Stimulated activated CD4-positive, alpha-beta T cell treated with anti-CD3 and anti-CD28 coated beads, Interleukin-4, amount 100 ng/mL, for 24 hours (primary cell): ENCODE data around the gene UBE2D1.

Experiments used
- DNase-seq: peaks from one replicate; pipeline ENCODE4 v3.0.0-alpha.2; 2020

UBE2D1 gene

DNA sequence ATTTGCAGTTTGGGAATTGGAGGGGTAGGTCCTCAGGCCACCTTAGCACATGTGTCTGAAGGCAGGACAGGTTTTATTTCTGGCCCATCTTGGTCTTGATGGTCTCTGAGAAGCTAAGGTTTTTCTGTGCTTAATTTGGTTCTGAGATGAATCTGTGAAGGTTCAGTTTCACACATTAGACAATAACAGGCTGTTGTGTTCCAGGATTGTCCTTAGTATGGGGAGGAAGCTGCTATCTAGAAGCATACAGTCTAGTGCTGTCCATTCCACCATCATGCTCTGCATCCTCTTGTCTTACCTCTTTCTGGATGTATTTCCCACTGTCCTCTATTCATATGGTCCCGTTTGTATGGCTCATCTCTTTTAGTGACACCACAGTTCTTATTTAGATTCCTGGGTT lies 7.1 kb downstream of the UBE2D1 start:
- no peak for DNase-seq

DNA sequence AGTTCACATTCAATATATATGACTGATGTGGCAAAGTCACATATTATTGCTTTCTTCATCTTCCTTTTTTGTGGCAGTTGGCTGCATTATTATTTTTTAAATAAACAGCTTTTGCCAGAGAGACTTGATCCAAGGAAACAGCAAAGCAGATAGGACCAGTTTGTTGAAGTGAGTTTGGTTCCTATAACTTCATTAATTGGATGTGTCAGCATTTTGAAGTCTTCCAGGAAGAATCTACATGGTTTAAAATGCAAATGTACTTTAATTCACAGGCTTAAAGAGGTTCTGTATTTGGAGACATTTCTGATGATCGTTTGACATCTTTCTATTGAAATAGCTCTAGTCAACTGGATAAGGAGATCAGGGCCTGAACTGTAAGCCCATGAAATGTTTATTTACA lies 13.2 kb downstream of the UBE2D1 start:
- DNase-seq, result no peak

DNA sequence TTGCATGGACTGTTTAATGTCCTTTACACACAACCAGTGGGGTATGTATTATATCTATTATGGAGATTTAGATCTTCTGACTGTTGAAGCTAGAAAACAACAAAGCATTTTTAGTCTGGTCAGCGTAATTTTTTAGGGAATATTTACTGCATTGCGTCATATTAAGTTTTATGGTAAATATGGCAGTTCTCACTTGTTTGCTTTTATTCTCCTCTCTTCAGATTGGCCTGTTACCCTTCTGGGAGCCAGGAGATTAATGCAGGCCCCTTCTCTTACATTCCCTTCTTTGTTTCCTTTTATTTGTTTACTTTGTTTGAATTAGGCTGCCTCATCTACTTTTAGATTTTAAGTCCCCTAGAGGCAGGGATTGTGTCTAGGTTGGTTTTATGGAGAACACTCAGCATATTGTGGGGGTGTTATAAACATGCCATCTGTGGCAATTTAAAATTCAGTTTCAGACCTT lies 13.8 kb downstream of the UBE2D1 start:
- no peak for DNase-seq

DNA sequence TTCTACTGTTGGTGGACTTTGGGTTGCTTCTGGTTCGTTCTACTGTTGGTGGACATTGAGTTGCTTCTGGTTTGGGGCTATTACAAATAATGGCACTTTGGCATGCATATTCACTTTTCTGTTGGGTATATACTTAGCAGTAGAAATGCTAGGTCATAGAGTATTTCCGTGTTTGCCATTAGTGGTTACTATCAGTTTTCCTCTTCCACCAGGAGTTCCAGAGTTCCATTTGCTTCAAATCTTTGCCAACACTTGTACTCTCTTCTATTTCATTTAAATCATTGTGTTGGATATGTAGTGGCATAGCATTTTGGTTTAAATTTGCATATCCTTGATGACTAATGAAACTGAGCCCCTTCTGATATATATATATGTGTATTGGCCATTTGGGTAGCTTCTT lies 15.2 kb downstream of the UBE2D1 start:
- no peak for DNase-seq

DNA sequence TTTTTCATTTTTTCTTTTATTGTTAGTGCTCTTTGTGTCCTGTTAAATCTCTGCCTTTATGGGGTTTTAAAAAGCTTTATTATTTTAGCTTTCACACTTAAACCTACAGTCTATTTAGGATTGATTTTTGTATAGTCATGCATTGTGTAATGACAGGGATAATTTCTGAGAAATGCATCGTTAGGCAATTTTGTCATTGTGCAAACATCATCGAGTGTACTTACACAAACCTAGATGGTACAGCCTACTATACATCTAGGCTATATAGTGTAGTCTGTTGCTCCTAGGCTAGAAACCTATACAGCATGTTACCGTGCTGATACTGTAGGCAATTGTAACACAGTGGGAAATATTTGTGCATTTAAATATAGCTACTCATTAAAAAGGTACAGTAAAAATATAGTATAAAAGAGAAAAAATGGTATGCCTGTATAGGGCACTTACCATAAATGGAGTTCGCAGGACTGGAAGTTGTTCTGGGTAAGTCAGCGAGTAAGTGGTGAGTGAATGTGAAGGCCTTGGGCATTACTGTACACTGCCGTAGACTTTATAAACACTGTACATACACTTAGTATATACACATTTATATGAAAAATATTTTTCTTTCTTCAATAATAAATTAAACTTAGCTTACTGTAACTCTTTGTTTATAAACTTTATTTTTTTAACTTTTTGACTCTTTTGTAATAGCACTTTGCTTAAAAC lies 16.0 kb downstream of the UBE2D1 start:
- DNase-seq, result no peak

DNA sequence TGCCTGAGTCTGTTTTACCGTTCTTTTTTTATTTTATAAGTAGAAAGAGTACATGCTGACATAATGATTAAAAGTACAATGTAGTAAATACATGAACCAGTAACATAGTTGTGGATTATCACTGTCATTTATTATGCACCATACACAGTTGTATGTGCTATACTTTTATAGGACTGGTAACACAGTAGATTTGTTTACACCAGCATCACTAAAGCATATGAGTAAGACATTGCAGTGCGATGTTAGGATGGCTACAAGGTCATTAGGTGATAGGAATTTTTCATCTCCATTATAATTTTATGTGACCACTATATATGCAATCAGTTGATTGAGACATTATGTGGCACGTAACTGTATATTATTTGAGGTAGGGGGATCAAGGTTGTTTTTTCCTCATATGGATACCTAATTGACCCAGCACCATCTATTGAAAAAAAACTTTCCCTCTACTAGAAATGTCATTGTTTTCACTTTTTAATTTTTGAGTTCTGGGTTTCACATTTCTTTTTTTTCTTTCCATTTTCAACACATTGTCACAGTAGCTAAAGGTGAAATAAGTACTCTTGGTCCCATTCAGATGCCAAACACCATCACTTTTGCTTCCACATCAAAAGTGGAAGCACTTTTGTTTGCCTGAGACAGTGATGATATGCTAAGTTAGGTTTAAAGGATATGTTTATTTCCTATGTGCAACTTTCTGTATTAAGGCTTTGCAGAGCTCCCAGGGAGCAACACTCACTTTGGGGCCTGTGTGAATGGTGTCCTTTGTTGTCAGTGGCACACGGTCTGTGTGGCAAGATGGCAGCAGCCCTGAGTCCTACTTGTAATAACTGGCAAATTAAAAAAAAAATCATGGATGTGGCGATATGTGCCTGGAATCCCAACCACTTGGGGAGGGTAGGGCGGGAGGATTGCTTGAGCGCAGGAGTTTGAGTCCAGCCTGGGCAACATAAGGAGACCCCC lies 17.1 kb downstream of the UBE2D1 start:
- DNase-seq, result no peak

DNA sequence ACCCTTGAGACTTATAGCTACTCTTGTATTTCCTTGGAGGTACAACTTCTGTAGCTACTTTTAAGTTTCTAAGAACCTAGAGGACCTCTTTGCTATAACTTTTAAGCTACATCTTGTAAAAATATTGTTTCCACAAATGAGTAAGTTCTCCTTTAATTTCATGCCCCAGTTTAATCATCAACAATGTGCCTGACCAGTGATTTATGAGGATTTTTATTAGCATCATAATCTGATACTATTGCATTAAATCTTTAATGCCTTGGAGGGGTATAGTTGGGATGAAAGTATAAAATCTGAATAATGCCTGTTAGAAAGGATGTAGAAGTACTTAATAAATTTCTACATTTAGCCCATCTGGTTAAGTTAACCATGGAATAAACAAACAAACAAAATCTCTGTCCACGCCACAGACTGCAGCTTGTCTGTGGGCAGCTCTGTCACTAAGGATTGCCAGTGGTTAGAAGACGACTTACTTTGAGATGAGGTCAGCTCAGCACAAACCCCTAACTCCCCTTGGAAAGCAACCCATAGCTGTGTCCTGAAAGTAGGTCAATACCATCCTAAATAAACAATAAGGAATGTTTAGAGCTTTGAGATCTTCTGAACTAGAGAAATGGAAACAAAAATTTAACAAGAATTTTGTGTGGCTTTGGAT lies 18.3 kb downstream of the UBE2D1 start:
- DNase-seq, result no peak

DNA sequence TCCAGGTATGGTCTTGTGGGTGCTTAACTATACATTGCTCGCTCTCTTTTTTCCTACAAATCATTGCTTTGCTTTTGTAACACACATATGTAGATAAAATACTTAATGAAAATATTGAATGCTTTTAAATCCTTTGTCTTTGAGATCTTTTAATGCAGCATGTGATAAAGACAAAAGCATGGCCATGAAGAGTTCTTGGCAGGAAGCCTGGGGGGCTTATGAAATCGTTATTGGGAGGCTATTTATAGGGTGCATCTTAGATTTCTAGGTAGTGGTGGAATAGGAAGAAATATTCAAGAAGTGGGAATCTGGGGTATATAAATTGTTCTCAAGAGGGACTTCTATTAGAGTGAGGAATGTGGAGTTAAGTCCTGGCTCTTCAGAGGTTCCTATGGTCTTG lies 21.9 kb downstream of the UBE2D1 start:
- no peak for DNase-seq

DNA sequence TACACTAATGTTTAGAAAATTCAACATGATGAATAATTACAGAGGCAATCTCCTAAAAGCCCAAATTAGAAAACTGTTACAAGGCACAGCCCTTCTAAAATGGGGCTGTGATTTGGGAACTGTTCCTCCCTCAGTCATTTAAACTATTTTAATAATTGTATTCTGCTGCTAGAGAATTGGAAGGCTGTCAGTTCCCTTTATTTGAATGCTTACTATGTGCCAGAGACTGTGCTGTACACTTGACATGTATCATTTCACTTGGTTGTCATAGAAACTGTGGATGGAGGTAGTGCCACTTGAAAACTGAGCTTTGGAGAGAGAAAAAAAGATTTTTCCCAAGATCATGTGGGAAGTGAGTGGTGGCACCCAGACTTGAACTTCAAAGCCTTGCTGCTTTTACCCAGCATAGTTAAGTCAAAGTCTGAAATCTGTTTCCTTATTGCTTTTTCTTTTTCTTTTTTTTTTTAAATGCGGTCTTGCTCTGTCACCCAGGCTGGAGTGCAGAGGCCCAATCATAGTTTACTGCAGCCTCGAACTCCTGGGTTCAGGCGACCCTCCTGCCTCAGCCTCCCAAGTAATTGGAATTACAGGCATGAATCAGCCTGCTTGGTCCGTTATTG lies 23.6 kb downstream of the UBE2D1 start:
- DNase-seq, result no peak

DNA sequence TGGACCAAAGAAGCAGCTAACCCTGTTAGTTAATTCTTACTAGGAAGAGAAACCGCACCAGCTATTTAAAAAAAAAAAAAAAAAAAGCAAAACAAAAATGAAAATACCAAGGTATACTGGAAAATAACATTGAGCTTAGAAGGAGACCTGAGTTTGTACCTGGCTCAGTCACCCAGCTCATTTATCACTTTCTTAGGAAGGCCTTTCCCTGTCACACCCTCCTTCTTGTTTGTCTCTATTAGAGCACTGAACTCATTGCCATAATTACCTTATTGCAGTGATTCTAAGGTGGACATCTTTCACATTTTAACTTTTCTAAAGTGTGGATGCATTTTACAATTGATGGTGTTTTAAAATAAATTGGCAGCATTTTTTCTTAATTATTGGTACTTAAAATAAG lies 24.1 kb downstream of the UBE2D1 start:
- no peak for DNase-seq

DNA sequence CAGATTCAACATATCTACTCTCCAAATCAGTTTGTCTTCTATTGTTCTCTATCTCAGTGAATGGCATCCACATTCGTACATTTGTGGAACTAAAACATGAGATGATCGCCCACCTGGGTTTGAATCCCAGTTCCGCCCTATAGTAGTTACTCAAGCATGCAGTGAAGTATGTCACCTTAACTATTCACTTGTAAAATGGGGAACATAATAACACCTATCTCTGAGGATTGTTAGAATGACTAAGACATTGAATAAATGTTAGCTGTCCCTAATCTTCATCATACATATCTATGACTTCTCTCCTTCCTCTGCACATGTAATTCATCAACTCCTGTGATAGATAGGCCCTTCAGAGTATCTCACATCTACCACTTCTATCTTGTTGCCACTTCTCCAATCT lies 24.7 kb downstream of the UBE2D1 start:
- no peak for DNase-seq

DNA sequence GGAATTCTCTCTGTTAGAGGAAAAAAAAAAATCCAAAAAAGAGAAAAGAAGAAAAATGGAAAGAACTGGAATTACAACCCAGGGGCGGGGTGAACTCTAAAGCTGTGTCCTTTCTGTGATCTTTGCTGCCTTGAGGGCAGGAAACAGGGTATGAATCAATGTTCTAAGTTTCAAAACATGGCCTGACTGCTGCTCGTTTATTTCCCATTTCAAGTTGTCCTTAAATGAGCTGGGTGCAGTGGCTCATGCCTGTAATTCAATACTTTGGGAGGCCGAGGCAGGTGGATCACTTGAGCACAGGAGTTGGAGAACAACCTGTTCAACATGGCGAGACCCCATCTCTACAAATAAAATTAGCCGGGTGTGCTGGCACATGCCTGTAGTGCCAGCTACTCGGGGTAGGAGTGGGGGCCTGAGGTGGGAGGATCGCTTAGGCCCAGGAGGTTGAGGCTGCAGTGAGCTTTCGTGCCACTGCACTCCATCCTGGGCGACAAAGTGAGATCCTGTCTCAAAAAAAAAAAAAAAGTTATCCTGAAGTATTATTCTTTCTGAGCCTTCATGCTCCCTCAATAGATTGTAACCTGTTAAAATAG lies 25.7 kb downstream of the UBE2D1 start:
- DNase-seq, result no peak

DNA sequence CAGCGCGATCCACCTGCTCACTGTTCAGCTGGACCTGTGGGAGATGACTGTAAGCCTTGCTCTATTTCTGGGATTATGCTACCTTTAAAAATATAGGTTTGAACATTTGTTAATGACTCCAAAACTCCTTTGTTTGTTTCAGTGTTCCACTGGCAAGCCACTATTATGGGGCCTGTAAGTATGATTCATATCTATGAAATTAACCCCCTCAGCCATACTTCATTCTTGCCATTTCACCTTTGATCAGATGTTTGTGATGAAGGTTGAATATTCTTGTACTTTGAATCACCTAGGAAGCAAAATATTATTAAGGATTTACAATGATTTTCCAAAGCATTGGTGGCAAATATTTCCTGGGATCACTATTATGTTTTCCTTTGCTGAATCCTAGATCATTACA lies 26.5 kb downstream of the UBE2D1 start:
- no peak for DNase-seq

DNA sequence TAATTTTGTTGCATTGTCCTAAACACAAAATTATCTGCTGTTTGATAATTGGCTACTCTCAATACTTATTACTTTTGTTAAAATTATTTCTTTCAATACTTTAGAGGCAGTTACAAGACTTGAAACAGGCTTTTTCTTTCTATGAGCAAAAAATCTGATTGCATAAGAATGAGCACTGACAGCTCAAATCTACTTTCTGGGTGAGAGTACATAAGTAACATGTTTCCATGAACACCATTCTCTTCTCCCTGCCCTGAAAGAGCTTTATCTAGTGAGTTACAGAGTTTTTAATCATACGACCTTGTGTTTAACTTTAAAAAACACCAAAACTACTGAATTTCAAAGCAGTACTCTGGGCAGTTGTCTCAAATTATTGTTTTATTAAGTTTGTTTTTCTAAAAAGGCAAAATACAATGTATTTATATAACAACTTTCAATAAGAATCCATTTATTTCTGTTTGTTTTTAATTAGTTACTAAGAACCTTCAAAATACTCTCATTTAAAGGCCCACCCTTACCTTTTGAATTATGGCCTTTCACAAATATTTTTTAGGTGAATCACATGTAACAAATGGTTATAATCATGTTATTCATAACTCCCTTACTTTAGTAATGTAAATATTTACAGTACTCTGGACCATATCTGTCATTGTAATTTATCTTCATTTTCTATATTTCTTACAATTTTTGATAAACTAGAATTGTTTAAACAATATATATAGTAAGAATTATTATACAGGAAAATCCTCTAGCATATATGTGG lies 27.4 kb downstream of the UBE2D1 start:
- DNase-seq, result no peak

DNA sequence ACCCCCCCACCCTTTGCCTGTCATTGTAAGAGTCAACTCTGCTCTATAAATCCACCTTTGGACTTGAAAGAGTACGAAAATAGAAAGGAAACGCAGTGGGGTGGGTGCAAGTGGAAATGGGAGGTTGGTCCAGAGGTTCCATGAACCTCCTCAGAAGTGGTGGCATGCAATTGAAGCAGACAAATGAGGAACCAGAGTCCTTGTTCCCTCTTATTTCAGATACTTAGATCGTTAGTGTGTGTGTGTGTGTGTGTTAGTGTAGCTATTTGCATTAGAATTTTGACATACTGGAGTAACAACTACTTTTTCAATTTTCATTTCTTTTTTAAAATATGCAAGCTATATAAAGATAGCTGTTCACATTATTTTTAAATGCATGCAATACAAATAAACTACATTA lies 32.3 kb downstream of the UBE2D1 start:
- no peak for DNase-seq

DNA sequence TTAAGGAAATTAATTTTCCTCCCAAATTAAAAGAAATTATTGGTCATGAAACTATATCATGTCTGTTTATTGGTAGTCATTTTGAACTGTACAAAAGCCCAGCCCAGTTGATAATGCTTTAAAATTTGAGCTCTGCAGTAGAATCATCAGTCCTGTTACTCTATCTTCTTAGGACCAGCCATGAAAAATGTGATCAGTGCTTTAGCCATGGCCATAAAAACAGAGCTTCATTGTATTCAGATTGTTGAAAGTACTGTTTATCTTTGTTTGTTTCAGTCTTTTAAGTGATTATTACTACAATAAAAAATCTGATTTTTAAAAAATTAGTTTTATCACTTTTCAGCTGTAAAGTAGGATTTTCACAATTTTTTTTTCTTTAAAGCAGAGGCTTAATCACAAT lies 36.7 kb downstream of the UBE2D1 start:
- DNase-seq, result no peak

DNA sequence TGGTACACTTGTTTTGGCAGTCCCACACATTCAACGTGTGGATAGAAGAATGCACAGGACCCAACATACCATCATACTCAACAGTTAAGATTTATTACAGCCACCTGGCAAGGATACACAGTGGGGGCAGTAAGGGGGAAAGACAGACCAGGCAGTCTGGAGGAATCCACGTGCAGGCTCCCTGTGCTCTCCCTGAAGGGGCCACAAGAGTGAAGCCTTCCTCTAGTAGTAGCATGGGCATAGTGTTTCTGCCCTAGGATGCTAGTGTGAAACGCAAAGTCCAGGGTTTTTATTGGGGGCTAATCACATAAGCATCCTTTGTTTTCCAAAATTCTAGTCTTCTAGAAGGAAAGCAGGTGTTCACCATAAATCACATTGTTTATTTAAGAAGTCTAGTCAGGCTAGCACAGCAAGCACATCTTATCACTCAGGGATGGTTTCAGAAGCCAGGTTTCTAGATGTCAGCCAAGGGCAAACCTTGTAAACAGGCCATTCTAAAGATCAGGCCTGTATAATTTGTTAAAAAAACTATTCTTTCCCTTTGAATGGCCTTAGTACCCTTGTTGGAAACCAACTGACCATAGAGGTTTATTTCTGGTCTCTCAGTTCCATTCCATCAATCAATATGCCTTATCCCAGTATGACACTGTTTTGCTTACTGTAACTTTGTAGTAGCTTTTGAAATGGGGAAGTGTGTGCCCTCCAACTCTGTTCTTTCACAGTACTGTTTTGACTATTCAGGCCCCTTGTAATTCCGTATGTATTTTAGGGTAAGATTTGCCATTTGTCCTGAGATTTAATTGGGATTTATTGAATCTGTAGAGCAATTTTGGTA lies 38.0 kb downstream of the UBE2D1 start:
- DNase-seq, result no peak

DNA sequence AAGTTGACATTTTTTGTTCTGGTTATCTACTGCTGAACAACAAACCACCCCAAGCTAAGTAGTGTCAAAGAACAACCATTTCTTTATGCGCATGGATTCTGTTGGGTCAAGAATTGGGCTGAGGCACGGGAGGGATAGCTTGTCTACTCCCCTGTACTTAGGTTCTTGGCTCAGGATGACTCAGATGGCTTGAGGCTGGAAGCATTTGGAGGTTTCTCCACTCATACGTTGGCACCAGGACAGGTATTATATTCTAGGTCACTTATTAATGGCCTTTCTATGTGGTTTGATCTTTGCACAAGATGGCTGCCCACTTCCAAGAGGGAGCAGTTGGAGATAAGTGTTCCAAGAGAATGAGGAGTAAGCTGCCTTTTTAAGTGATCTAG lies 38.6 kb downstream of the UBE2D1 start:
- no peak for DNase-seq

DNA sequence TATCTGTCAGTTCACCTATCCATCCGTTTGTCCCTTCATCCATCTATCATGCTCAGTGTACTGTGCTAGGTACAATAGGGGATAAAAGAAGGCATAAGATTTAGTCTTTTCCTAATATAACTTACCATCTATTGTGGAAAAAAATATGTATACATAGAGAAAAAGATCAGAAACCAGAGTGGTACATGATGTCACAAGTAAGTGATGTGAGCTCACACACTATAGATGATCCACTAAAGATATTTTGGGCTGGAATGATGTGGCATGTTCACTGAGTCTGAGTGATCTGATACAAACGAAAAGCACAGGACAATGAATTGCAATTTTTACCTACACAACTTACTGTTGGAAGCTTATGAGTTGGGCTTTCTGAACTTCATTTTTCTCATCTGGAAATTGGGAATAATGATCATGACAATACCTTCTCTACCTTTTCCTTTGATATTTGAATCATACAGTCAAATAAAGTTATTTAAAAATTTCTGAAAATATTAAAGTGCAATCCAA lies 47.7 kb downstream of the UBE2D1 start:
- no peak for DNase-seq

DNA sequence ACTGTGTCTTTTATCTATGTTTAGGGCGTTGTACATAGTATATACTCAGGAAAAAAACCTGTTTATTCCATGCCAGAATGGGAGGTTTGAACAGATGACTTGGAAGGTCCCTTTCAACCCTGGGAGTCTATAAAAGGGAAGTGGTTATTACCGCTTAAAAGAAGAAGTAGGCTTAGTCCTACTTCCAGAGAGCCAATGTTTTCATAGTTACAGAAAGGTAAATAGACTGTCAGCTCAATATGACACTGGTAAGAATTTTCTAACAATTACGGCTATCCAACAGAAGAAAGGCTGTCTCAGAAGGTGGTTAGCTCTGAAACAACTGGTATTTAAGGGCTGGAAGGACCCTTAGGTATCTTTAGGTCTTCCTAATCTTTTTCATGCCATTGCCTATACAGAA lies 49.3 kb downstream of the UBE2D1 start:
- no peak for DNase-seq

DNA sequence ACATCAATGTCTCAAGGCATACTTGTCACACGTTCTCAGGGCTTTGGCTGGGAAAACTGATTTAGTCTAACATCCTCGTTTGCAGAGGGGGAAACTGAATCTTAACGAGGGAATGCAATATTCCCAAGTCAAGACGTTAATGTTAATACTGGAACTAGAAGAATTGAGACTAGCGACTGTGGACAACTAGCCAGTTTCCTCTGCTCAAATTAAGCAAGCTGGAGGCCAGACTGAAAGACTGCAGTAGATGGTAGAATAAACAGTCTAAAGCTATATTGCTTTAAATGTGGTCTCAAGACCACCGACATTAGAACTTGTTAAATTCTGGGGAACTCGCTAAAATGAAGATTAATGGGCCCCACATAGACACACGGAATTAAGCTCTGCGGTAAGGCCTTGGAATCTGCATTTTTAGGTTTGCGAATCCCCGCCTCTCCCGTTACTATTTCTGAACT lies 49.8 kb downstream of the UBE2D1 start:
- DNase-seq, result no peak
